ENCODE data around the gene CARMIL1. TPM values are rescaled to one million over a fixed set of nuclear protein-coding genes. Genes with fewer than 3 reads are reported as not detected.

Gene CARMIL1
- total and polyA plus RNA-seq, 2 of the 8 experiments (the other 6 are each of a cell fraction or from before 2014, with no cell fraction given): 20.3 to 40.4 TPM

DNA sequence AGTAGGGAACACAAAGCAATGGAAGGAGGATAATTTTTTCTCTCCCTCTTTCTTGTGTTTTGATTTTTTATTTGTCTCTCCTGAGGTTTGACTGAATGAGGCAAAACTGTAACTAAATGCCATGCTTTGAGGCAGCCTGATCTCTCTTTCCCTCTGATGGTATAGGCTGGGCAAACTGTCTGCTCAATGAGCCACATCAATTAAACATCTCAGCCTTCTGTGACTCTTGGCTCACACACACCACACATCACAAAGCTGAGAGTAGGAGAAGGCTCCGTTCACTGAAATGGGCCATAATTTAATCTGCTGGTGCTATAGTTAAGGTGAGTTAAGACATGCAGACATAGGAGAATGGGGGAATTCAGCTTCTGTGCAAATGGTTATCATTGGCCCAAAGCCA lies 344.7 kb downstream of the CARMIL1 start:
- POLR2A ChIA-PET (ENCODE audit: partially characterized antibody): no interaction called here
- TF ChIP-seq CBX5 (IDR thresholded peaks at IDR 0.05; ENCODE audit: low read depth, low read length) (no peak), BRCA1 (IDR thresholded peaks at IDR 0.05; ENCODE audit: low read depth, low read length) (no peak), RNF2 (IDR thresholded peaks at IDR 0.05; ENCODE audit: borderline replicate concordance, low read depth, low read length, missing control alignments, poor library complexity, severe bottlenecking) (no peak)
- H2BK15ac ChIP-seq (ENCODE audit: low read length): no peak overlapping the region

More for the DNA sequence above, 344.7 kb downstream of the CARMIL1 start:
- Histone ChIP-seq H3K79me1 (ENCODE audit: low read depth, low read length) (no peaks in the 10 kb centered on the region), H4K20me1 (replicated peaks in 1 of 2; ENCODE audit: control insufficient read depth in 1 of 2, insufficient read depth in 2 of 2, low read length in 2 of 2) (no peaks in the 10 kb centered on the region), H3K56ac (replicated peaks; ENCODE audit: insufficient read length, low read depth, low read length) (no peak overlapping the region), H3K4me3 (ENCODE audit: extremely low read depth in 1 of 4, insufficient read depth in 2 of 4, low read depth in 3 of 4, low read length in 4 of 4) (no peak overlapping the region), H2AK5ac (ENCODE audit: low read depth, low read length) (no peak overlapping the region), H3K4ac (replicated peaks; ENCODE audit: insufficient read length, low read depth, low read length) (no peak overlapping the region), H3K27me3 (replicated peaks in 1 of 4; ENCODE audit: control insufficient read depth in 3 of 4, extremely low read depth in 1 of 4, insufficient read depth in 3 of 4, low read length in 3 of 4) (no peaks in the 10 kb centered on the region), H3K18ac (ENCODE audit: extremely low read depth, low read length) (no peak overlapping the region), H3K23me2 (ENCODE audit: low read depth, low read length) (no peaks in the 10 kb centered on the region), H3K27ac (ENCODE audit: low read depth, low read length) (no peak overlapping the region), H4K5ac (ENCODE audit: insufficient read length, low read depth, low read length) (no peak overlapping the region), H2BK12ac (ENCODE audit: low read depth, low read length) (no peak overlapping the region), H3K4me2 (ENCODE audit: insufficient read depth in 1 of 2, low read depth in 2 of 2, low read length in 2 of 2) (no peak overlapping the region), H3K36me3 (ENCODE audit: control insufficient read depth in 2 of 4, insufficient read depth in 4 of 4, low read length in 3 of 4) (peaks cover 0 to 7% (median 0%) of the 10 kb centered on the region in 4 experiments; a peak in 1 of 8 replicates), H3K79me2 (ENCODE audit: control insufficient read depth in 1 of 2, insufficient read depth in 2 of 2, low read length in 2 of 2) (no peaks in the 10 kb centered on the region), H3K9ac (replicated peaks in 1 of 4; ENCODE audit: extremely low read depth in 1 of 4, low read depth in 3 of 4, low read length in 3 of 4) (no peak overlapping the region), H2BK20ac (ENCODE audit: low read length) (no peak overlapping the region), H2BK5ac (ENCODE audit: low read depth, low read length) (no peak overlapping the region), H4K91ac (replicated peaks; ENCODE audit: insufficient read length, low read length) (no peak overlapping the region), H3K23ac (ENCODE audit: insufficient read length) (no peak overlapping the region), H3K4me1 (replicated peaks in 1 of 4; ENCODE audit: control insufficient read depth in 3 of 4, insufficient read depth in 4 of 4, low read length in 3 of 4) (peaks cover 0 to 14% (median 6%) of the 10 kb centered on the region in 4 experiments; a peak in 5 of 7 replicates), H2AFZ (ENCODE audit: low read length) (no peak overlapping the region), H3K14ac (ENCODE audit: insufficient read length) (no peak overlapping the region), H3K9me3 (ENCODE audit: insufficient read depth in 2 of 2, low read depth in 1 of 2, low read length in 1 of 2) (no peaks in the 10 kb centered on the region), H4K8ac (ENCODE audit: extremely low read depth, insufficient read depth, low read length) (no peak overlapping the region), H2BK120ac (replicated peaks; ENCODE audit: low read depth, low read length) (no peak overlapping the region)
- FAIRE-seq (no peak), DNase-seq (ENCODE audit: low read depth in 1 of 2, low spot score in 2 of 2) (no peak)
- CTCF ChIA-PET (ENCODE audit: partially characterized antibody): interaction anchor here (1.1 to 1.3 kb wide), 3 partner anchors 81 to 377 kb away, joined by 3 to 4 read pairs (median 3); no protein-coding TSS in a partner anchor
- 86% methylated on average over 1 of the region's 1 CpG; no CpG with 5 or more reads in 1 of the 2 experiments for WGBS, 2 experiments (ENCODE audit: extremely low coverage in 1 of 2, insufficient coverage in 1 of 2, insufficient read length in 1 of 2, insufficient replicate concordance in 2 of 2, low coverage in 1 of 2, low lambda C conversion rate in 2 of 2, missing lambda C conversion rate in 1 of 2)

Measured in H1 (cell line).